ENCODE results near the gene C19orf12.
"Not testable (repeated sequence)": the region's sequence is repeated elsewhere in the genome, so short reads cannot be mapped to it uniquely, and the experiment has no call there.

The C19orf12 gene

GRCh38 chr19:29714371-29714952 is 599 bp downstream of the C19orf12 start:
- peak overlapping the region; percentile 63 for H3K4me3 ChIP-seq (ENCODE audit: low read depth, low read length)
- TF ChIP-seq CTCF (IDR thresholded peaks at IDR 0.05; ENCODE audit: borderline replicate concordance, insufficient read depth, low read depth, low read length): no peak

- no peak for TF ChIP-seq CTCF (IDR thresholded peaks at IDR 0.05; ENCODE audit: borderline replicate concordance, insufficient read depth, low read depth, low read length)
- H3K4me3 ChIP-seq (ENCODE audit: low read depth, low read length): no peak overlapping the region
Measured at GRCh38 chr19:29712744-29713516, 2.1 kb downstream of the C19orf12 start.

- no peak for TF ChIP-seq CTCF (IDR thresholded peaks at IDR 0.05; ENCODE audit: borderline replicate concordance, insufficient read depth, low read depth, low read length)
- H3K4me3 ChIP-seq (ENCODE audit: low read depth, low read length): no peak overlapping the region
Measured at GRCh38 chr19:29711584-29712132, 3.4 kb downstream of the C19orf12 start.

- not testable (repeated sequence) for H3K4me3 ChIP-seq (ENCODE audit: low read depth, low read length)
Measured at GRCh38 chr19:29709440-29709798, 5.6 kb downstream of the C19orf12 start.

GRCh38 chr19:29708554-29709439 is 6.3 kb downstream of the C19orf12 start:
- no peak overlapping the region for H3K4me3 ChIP-seq (ENCODE audit: low read depth, low read length)
- TF ChIP-seq CTCF (IDR thresholded peaks at IDR 0.05; ENCODE audit: borderline replicate concordance, insufficient read depth, low read depth, low read length): no peak

- H3K4me3 ChIP-seq (ENCODE audit: low read depth, low read length): no peak overlapping the region
- no peak for TF ChIP-seq CTCF (IDR thresholded peaks at IDR 0.05; ENCODE audit: borderline replicate concordance, insufficient read depth, low read depth, low read length)
Measured at GRCh38 chr19:29706635-29707034, 8.4 kb downstream of the C19orf12 start.

- no peak overlapping the region for H3K4me3 ChIP-seq (ENCODE audit: low read depth, low read length)
- TF ChIP-seq CTCF (IDR thresholded peaks at IDR 0.05; ENCODE audit: borderline replicate concordance, insufficient read depth, low read depth, low read length): no peak
Measured at GRCh38 chr19:29705706-29706105, 9.4 kb downstream of the C19orf12 start.

Measured in GM12875 (cell line).